Endometrial microvascular endothelial cells (primary cell): ENCODE results near the gene KNL1. TPM values are rescaled to one million over a fixed set of nuclear protein-coding genes. Genes with fewer than 3 reads are reported as not detected.
"Not testable (repeated sequence)": the region's sequence is repeated elsewhere in the genome, so short reads cannot be mapped to it uniquely, and the experiment has no call there.

Source experiments
- in situ Hi-C: cut with HindIII; loops from 2 replicates; pipeline ENCODE4 v1.10.0; 2017; ENCODE audit warnings: low sequenced_read_pairs, low pct_unique_long_range_greater_than_20kb; ENCODE audit errors: inconsistent ontology term
- total RNA-seq: library from RNA; depleted of rRNA; stranded (reverse); fragments of >200 nt; gene quantifications from one replicate; pipeline ENCODE4 v1.2.3, GENCODE V29; 2015; ENCODE audit errors: inconsistent ontology term

Gene KNL1
- total RNA-seq, 1 donor from 2014 or later, result 40.9 TPM

GRCh38 chr15:40633178-40633577 lies 39.1 kb downstream of the KNL1 start:
- in situ Hi-C loops, result no loop called here

- in situ Hi-C loops, result no loop called here
Measured at GRCh38 chr15:40637221-40637745, 43.2 kb downstream of the KNL1 start.

- in situ Hi-C loops, result no loop called here
Measured at GRCh38 chr15:40639677-40640076, 45.6 kb downstream of the KNL1 start.

- in situ Hi-C loops, result no loop called here
Measured at GRCh38 chr15:40647523-40647922, 53.5 kb downstream of the KNL1 start.

- in situ Hi-C loops, result no loop called here
Measured at GRCh38 chr15:40650479-40650878, 56.4 kb downstream of the KNL1 start.

GRCh38 chr15:40660686-40661085 lies 66.6 kb downstream of the KNL1 start:
- in situ Hi-C loops, result no loop called here

- in situ Hi-C loops, result no loop called here
Measured at GRCh38 chr15:40664909-40665308, 70.9 kb downstream of the KNL1 start.

GRCh38 chr15:40676290-40676689 lies 82.2 kb downstream of the KNL1 start:
- in situ Hi-C loops, result not testable (repeated sequence)

GRCh38 chr15:40676906-40677305 lies 82.9 kb downstream of the KNL1 start:
- in situ Hi-C loops, result not testable (repeated sequence)

- in situ Hi-C loops, result no loop called here
Measured at GRCh38 chr15:40680151-40680550, 86.1 kb downstream of the KNL1 start.

GRCh38 chr15:40680959-40681358 lies 86.9 kb downstream of the KNL1 start:
- in situ Hi-C loops, result not testable (repeated sequence)

- in situ Hi-C loops, result no loop called here
Measured at GRCh38 chr15:40684381-40684780, 90.3 kb downstream of the KNL1 start.

- in situ Hi-C loops, result no loop called here
Measured at GRCh38 chr15:40685376-40685775, 91.3 kb downstream of the KNL1 start.

GRCh38 chr15:40688932-40689799 lies 95.1 kb downstream of the KNL1 start:
- in situ Hi-C loops, result no loop called here

GRCh38 chr15:40691737-40692136 lies 97.7 kb downstream of the KNL1 start:
- in situ Hi-C loops, result no loop called here

- in situ Hi-C loops, result no loop called here
Measured at GRCh38 chr15:40693904-40694687, 100.0 kb downstream of the KNL1 start.

GRCh38 chr15:40694688-40695468 lies 100.8 kb downstream of the KNL1 start, which contains the start of gene RAD51:
RAD51 (plus strand) TSS chr15:40695174; CDS start chr15:40698759, 3,585 bp downstream.
- in situ Hi-C loops, result no loop called here

- in situ Hi-C loops, result no loop called here
Measured at GRCh38 chr15:40695469-40695890, 101.4 kb downstream of the KNL1 start.

GRCh38 chr15:40696228-40696627 lies 102.2 kb downstream of the KNL1 start:
- in situ Hi-C loops, result no loop called here
